HepG2 (cell line): ENCODE measurements around the gene CDK13.

Experiments
- MAX ChIP-seq: IDR thresholded peaks from 2 replicates; pipeline ENCODE4 v1.6.1; 2012; ENCODE audit warnings: inconsistent platforms
- TCF7 ChIP-seq: sonication (generic); IDR thresholded peaks from 2 replicates; pipeline ENCODE4 v1.6.1; 2016; ENCODE audit warnings: antibody characterized with exemption, low read depth
- YEATS4 ChIP-seq: sonication (generic); formaldehyde crosslinking; IDR thresholded peaks from 2 replicates; pipeline ENCODE4 v1.4.0; 2020; ENCODE audit warnings: missing genetic modification reagents, borderline replicate concordance

- TF ChIP-seq TCF7 = no peak
- no peak for TF ChIP-seq YEATS4 (CRISPR knock-in tag)
- TF ChIP-seq MAX = no peak
Measured at GRCh38 chr7:40009301-40009700, 59.2 kb downstream of the CDK13 start.
